ENCODE data around the gene ABHD12B. TPM values are rescaled to one million over a fixed set of nuclear protein-coding genes. Genes with fewer than 3 reads are reported as not detected.
"Not testable (repeated sequence)": the region's sequence is repeated elsewhere in the genome, so short reads cannot be mapped to it uniquely, and the experiment has no call there.

Gene ABHD12B
- total RNA-seq, 4 donors from 2014 or later = not detected

- no peaks in the 10 kb centered on the region for H3K9me3 ChIP-seq
- ATAC-seq = no peak
- H3K27me3 ChIP-seq = no peaks in the 10 kb centered on the region
- H3K27ac ChIP-seq = no peak overlapping the region
- H3K36me3 ChIP-seq = peaks cover 0 to 54% of the 10 kb centered on the region in 2 donors
- WGBS, 2 donors (ENCODE audit: low coverage in 1 of 2) = 40 to 73% methylated on average over 1 to 2 of the region's 2 CpGs
- TF ChIP-seq POLR2AphosphoS5 (IDR thresholded peaks at IDR 0.05) (no peak), EP300 (IDR thresholded peaks at IDR 0.05) (no peak), POLR2A (IDR thresholded peaks at IDR 0.05) (no peak)
- TF ChIP-seq, protein P1, sequence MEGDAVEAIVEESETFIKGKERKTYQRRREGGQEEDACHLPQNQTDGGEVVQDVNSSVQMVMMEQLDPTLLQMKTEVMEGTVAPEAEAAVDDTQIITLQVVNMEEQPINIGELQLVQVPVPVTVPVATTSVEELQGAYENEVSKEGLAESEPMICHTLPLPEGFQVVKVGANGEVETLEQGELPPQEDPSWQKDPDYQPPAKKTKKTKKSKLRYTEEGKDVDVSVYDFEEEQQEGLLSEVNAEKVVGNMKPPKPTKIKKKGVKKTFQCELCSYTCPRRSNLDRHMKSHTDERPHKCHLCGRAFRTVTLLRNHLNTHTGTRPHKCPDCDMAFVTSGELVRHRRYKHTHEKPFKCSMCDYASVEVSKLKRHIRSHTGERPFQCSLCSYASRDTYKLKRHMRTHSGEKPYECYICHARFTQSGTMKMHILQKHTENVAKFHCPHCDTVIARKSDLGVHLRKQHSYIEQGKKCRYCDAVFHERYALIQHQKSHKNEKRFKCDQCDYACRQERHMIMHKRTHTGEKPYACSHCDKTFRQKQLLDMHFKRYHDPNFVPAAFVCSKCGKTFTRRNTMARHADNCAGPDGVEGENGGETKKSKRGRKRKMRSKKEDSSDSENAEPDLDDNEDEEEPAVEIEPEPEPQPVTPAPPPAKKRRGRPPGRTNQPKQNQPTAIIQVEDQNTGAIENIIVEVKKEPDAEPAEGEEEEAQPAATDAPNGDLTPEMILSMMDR (IDR thresholded peaks at IDR 0.05) = no peak
- no peaks in the 10 kb centered on the region for H3K4me1 ChIP-seq
- H3K4me3 ChIP-seq = no peak overlapping the region
These were observed 64.1 kb downstream of the ABHD12B start for GRCh38 chr14:50936016-50936340.

DNA sequence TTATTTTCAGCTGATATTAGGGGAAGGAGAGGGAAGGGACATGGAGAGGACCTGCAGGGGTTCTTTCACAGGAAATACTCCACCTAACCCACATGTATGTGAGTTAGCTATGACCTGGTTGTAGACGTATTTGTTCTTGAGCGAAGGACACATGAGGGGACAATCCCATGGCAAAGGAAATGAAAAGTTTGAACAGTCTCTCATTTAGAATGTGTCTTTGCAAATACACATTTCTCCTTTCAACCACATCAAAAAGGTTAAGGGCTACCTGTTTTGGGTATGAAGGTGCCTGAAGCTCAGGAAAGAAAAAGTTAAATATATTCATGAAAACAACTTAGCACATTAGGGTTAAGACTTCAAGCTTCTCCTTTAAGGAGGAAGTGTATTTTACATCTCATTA is 65.0 kb downstream of the ABHD12B start:
- Histone ChIP-seq H3K36me3 (peaks cover 0 to 45% of the 10 kb centered on the region in 2 donors), H3K4me3 (no peak overlapping the region), H3K27ac (no peak overlapping the region), H3K9me3 (no peaks in the 10 kb centered on the region), H3K27me3 (no peaks in the 10 kb centered on the region), H3K4me1 (no peaks in the 10 kb centered on the region)
- 90 to 100% methylated on average over 2 of the region's 2 CpGs for WGBS, 2 donors (ENCODE audit: low coverage in 1 of 2)
- no peak for ATAC-seq
- TF ChIP-seq, protein P1 (IDR thresholded peaks at IDR 0.05) = no peak
- TF ChIP-seq POLR2AphosphoS5 (IDR thresholded peaks at IDR 0.05) (no peak), POLR2A (IDR thresholded peaks at IDR 0.05) (no peak), EP300 (IDR thresholded peaks at IDR 0.05) (no peak)

DNA sequence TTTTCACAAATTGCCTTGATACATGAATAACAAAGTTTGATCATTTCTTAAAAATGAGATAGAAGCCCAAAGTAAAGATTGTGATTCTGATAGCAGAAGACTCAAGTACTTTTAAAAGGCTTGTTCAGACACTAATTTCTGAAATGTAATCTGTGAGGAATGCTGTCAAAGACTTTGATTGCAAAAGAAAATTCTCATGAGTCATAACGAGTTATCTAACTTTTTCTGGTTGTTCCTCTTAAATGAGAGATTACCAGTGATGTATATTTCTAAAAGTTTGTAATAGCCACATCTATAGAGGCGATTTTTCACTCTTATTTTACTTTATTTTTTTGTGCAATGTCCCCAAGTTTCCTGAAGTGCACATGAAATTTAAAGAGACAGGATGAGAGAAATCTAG is 65.5 kb downstream of the ABHD12B start:
- peaks cover 0 to 40% of the 10 kb centered on the region in 2 donors for H3K36me3 ChIP-seq
- TF ChIP-seq, protein P1 (IDR thresholded peaks at IDR 0.05) = no peak
- TF ChIP-seq POLR2A (IDR thresholded peaks at IDR 0.05) (no peak), EP300 (IDR thresholded peaks at IDR 0.05) (no peak), POLR2AphosphoS5 (IDR thresholded peaks at IDR 0.05) (no peak)
- H3K27ac ChIP-seq = no peak overlapping the region
- H3K9me3 ChIP-seq = no peaks in the 10 kb centered on the region
- H3K4me1 ChIP-seq = no peaks in the 10 kb centered on the region
- 59 to 76% methylated on average over 2 of the region's 2 CpGs for WGBS, 2 donors (ENCODE audit: low coverage in 1 of 2)
- H3K27me3 ChIP-seq = no peaks in the 10 kb centered on the region
- H3K4me3 ChIP-seq = no peak overlapping the region
- no peak for ATAC-seq

GRCh38 chr14:50937800-50938199 is 65.9 kb downstream of the ABHD12B start:
- Histone ChIP-seq H3K9me3 (no peaks in the 10 kb centered on the region), H3K4me1 (no peaks in the 10 kb centered on the region), H3K4me3 (no peak overlapping the region), H3K27ac (no peak overlapping the region), H3K27me3 (no peaks in the 10 kb centered on the region), H3K36me3 (peaks cover 0 to 36% of the 10 kb centered on the region in 2 donors)
- ATAC-seq = no peak
- WGBS, 2 donors (ENCODE audit: low coverage in 1 of 2) = 77 to 82% methylated on average over 3 to 4 of the region's 4 CpGs
- TF ChIP-seq EP300 (IDR thresholded peaks at IDR 0.05) (no peak), POLR2A (IDR thresholded peaks at IDR 0.05) (no peak), POLR2AphosphoS5 (IDR thresholded peaks at IDR 0.05) (no peak)
- TF ChIP-seq, protein P1 (IDR thresholded peaks at IDR 0.05) = no peak

DNA sequence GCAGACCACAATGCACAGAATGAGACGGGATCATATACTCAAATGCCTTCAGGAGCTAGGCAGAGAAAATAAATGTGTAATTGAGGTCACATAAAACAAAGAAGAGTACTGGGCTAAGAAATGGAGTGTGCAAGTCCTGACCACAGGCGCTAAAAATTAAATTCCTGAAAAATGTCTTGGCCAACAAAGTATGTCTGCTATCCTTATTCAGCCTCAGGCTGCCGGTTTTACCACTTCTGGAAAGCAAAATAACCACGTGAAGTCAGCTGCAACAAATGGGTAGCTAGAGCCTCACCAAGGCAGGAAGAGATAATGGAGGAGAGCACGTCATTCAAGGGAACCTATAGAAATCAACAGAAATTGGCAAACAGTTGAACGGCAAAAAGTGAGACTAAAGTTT is 69.3 kb downstream of the ABHD12B start:
- Histone ChIP-seq H3K4me3 (no peak overlapping the region), H3K27me3 (no peaks in the 10 kb centered on the region), H3K4me1 (peaks cover 0 to 19% (median 0%) of the 10 kb centered on the region in 3 donors), H3K36me3 (peaks cover 0 to 5% of the 10 kb centered on the region in 2 donors), H3K9me3 (no peaks in the 10 kb centered on the region), H3K27ac (no peak overlapping the region)
- no peak for ATAC-seq
- TF ChIP-seq POLR2A (IDR thresholded peaks at IDR 0.05) (no peak), EP300 (IDR thresholded peaks at IDR 0.05) (no peak), POLR2AphosphoS5 (IDR thresholded peaks at IDR 0.05) (no peak)
- TF ChIP-seq, protein P1 (IDR thresholded peaks at IDR 0.05) = no peak
- WGBS, 2 donors (ENCODE audit: low coverage in 1 of 2) = 83 to 86% methylated on average over 6 of the region's 6 CpGs

GRCh38 chr14:50941638-50942037 is 69.8 kb downstream of the ABHD12B start:
- H3K27ac ChIP-seq, ATAC-seq, H3K4me3 ChIP-seq, H3K36me3 ChIP-seq, H3K27me3 ChIP-seq, H3K9me3 ChIP-seq: not testable (repeated sequence)
- peaks cover 0 to 19% (median 0%) of the 10 kb centered on the region in 3 donors for H3K4me1 ChIP-seq
- 78 to 89% methylated on average over 5 to 6 of the region's 8 CpGs for WGBS, 2 donors (ENCODE audit: low coverage in 1 of 2)

Measured in gastroesophageal sphincter (tissue), 4 donors.